GM23338 (cell line): ENCODE results near the gene TNPO3. TPM values are rescaled to one million over a fixed set of nuclear protein-coding genes. Genes with fewer than 3 reads are reported as not detected.

Experiments used
- ATAC-seq: fragments of 200-7000 bp; cut with Tn5 transposase; 3 replicates; pipeline ENCODE4 v1.9.1; 2020
- DNase-seq: peaks from one replicate; pipeline ENCODE4 v3.0.0-alpha.2; 2015; ENCODE audit warnings: low spot score
- H2AFZ ChIP-seq: fragments of 200-600 bp; sonication (generic); 2 replicates; pipeline ENCODE4 v1.8.0; 2016; ENCODE audit warnings: antibody characterized with exemption, mild to moderate bottlenecking, moderate library complexity
- H3F3A ChIP-seq: fragments of 200-600 bp; sonication (generic); replicated peaks from 2 replicates; pipeline ENCODE4 v1.8.0; 2017; ENCODE audit warnings: antibody characterized with exemption, mixed run types, low read depth
- H3K27ac ChIP-seq: fragments of 200-600 bp; sonication (generic); 2 replicates; pipeline ENCODE4 v1.6.1; 2016; ENCODE audit warnings: low read depth
- H3K27me3 ChIP-seq: fragments of 200-600 bp; sonication (generic); 2 replicates; pipeline ENCODE4 v1.8.0; 2016; ENCODE audit warnings: mild to moderate bottlenecking, mixed run types, moderate library complexity; ENCODE audit not compliant: insufficient read depth
- H3K36me3 ChIP-seq: fragments of 200-600 bp; sonication (generic); 2 replicates; pipeline ENCODE4 v1.8.0; 2016; ENCODE audit warnings: mild to moderate bottlenecking; ENCODE audit not compliant: insufficient read depth
- H3K4me1 ChIP-seq: fragments of 200-600 bp; sonication (generic); 2 replicates; pipeline ENCODE4 v1.8.0; 2016; ENCODE audit warnings: mild to moderate bottlenecking, moderate library complexity; ENCODE audit not compliant: insufficient read depth
- H3K4me2 ChIP-seq: fragments of 200-600 bp; sonication (generic); 2 replicates; pipeline ENCODE4 v1.7.1; 2017; ENCODE audit warnings: mixed run types
- H3K4me3 ChIP-seq: fragments of 200-600 bp; sonication (generic); 2 replicates; pipeline ENCODE4 v1.6.1; 2016; ENCODE audit warnings: mixed run types
- H3K79me2 ChIP-seq: fragments of 200-600 bp; sonication (generic); replicated peaks from 2 replicates; pipeline ENCODE4 v1.8.0; 2017; ENCODE audit warnings: mild to moderate bottlenecking; ENCODE audit not compliant: insufficient read depth
- H3K9me2 ChIP-seq: fragments of 200-600 bp; sonication (generic); 2 replicates; pipeline ENCODE4 v1.8.0; 2017; ENCODE audit not compliant: insufficient read depth
- H4K20me1 ChIP-seq: fragments of 200-600 bp; sonication (generic); replicated peaks from 2 replicates; pipeline ENCODE4 v1.8.0; 2017; ENCODE audit warnings: mild to moderate bottlenecking; ENCODE audit not compliant: insufficient read depth
- H3K27ac Mint-ChIP-seq: 2 replicates; pipeline ENCODE4 v1.8.0; 2020; ENCODE audit warnings: inconsistent platforms, mild to moderate bottlenecking, moderate library complexity, mixed read lengths
- H3K27me3 Mint-ChIP-seq: 3 replicates; pipeline ENCODE4 v1.8.0; 2022; ENCODE audit warnings: low read depth, mild to moderate bottlenecking, moderate library complexity, mixed read lengths, inconsistent platforms; ENCODE audit not compliant: insufficient read depth, poor library complexity
- H3K36me3 Mint-ChIP-seq: 3 replicates; pipeline ENCODE4 v1.8.0; 2021; ENCODE audit warnings: low read depth, mild to moderate bottlenecking, inconsistent platforms, moderate library complexity, mixed read lengths
- H3K4me1 Mint-ChIP-seq: 3 replicates; pipeline ENCODE4 v1.8.0; 2020; ENCODE audit warnings: mild to moderate bottlenecking, inconsistent platforms, mixed read lengths
- H3K4me3 Mint-ChIP-seq: 3 replicates; pipeline ENCODE4 v1.8.0; 2021; ENCODE audit warnings: moderate library complexity, mild to moderate bottlenecking, inconsistent platforms, mixed read lengths
- H3K9me3 Mint-ChIP-seq: 3 replicates; pipeline ENCODE4 v1.8.0; 2020; ENCODE audit warnings: moderate library complexity, mild to moderate bottlenecking, inconsistent platforms, mixed read lengths
- CREB1 ChIP-seq: fragments of 250-450 bp; sonication (Bioruptor Pico); IDR thresholded peaks from 2 replicates; pipeline ENCODE4 v1.5.0; 2020; ENCODE audit warnings: low read depth, mild to moderate bottlenecking, moderate library complexity
- CTCF ChIP-seq, 2 experiments: fragments of 200-600 bp in 1 of 2; sonication (generic) in 1 of 2; conservative IDR thresholded peaks; 2 replicates each; pipeline versions ENCODE4 v1.5.1 to v1.6.1; 2016 to 2017; ENCODE audit warnings: antibody characterized with exemption in 2 of 2, low read depth in 2 of 2, mild to moderate bottlenecking in 2 of 2, moderate library complexity in 1 of 2
- EZH2 ChIP-seq: fragments of 200-600 bp; sonication (generic); IDR thresholded peaks from one replicate; pipeline ENCODE4 v1.8.0; 2017; ENCODE audit warnings: antibody characterized with exemption, mild to moderate bottlenecking, low read depth; ENCODE audit not compliant: unreplicated experiment
- EZH2phosphoT487 ChIP-seq: fragments of 200-600 bp; sonication (generic); IDR thresholded peaks from one replicate; pipeline ENCODE4 v1.8.1; 2018; ENCODE audit warnings: antibody characterized with exemption; ENCODE audit not compliant: unreplicated experiment
- POLR2AphosphoS5 ChIP-seq: IDR thresholded peaks from 2 replicates; pipeline ENCODE4 v1.6.1; 2016; ENCODE audit warnings: antibody characterized with exemption, low read depth
- STAT1 ChIP-seq: IDR thresholded peaks from one replicate; pipeline ENCODE4 v1.6.1; 2016; ENCODE audit warnings: antibody characterized with exemption; ENCODE audit not compliant: unreplicated experiment
- ZNF331 ChIP-seq: fragments of 250-450 bp; sonication (Bioruptor Pico); IDR thresholded peaks from 2 replicates; pipeline ENCODE4 v1.5.0; 2020; ENCODE audit warnings: low read depth, mild to moderate bottlenecking, moderate library complexity
- polyA plus RNA-seq: library from polyadenylated mRNA; unstranded; fragments of >200 nt; fragmentation: Nextera tagmentation; extraction: Ambion mirVana; gene quantifications from 2 replicates; pipeline ENCODE4 v1.2.1, GENCODE V29; 2016
- total RNA-seq: library from RNA; depleted of rRNA; stranded (reverse); fragments of >200 nt; shearing (Covaris generic); gene quantifications from 2 replicates; pipeline ENCODE4 v1.2.3, GENCODE V29; 2014
- TF ChIP-seq, protein P1 (sequence below): fragments of 250-450 bp; sonication (Bioruptor Pico); IDR thresholded peaks from 2 replicates; pipeline ENCODE4 v1.5.0; 2020; ENCODE audit warnings: mild to moderate bottlenecking, moderate library complexity

TNPO3 gene
- total and polyA plus RNA-seq, 2 experiments from 2014 or later, result 38.2 to 127 TPM

DNA sequence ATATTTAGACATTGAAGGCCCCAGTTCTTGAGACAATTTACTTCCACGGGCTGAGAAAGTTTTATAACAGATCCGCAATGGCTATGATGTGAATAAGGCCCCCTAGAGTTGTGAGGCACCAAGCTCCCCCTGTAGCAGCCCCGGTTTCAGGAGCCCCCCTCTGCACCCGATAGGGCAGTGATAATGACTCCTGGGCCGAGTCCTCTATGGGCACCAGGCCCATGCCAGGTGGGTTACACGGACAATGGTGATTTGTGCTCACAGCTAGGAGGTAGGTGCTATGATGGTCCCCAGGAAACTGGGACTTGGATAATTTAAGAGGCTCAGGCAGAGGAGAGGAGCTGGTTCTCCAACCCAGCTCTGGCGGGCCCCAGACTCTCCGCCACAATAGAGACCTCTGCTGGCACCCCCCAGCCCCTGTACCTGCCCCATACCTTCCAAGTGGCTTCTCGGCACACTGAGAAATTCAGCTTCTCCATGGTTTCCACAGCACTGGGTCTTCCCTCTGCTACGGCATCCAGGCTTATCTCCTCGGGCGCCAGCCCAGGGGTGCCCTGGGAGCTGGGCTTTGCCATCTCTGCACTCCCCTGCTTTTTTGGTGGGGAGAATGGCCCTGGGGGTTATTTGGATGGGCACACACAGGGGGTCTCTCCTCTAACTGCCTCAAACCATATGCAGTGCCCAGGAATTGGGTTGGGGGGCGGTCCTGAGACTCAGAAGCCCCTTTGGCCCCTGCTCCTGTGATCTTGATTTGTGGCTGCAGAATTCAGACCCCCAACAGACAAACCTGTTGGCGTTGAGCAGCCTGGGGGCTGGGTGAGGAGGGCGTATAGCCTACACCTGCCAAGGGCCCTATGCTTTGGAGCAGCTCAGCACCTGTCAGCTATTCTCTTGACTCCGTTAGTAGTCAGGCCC is 132.2 kb downstream of the TNPO3 start (continued):
- TF ChIP-seq, protein P1, sequence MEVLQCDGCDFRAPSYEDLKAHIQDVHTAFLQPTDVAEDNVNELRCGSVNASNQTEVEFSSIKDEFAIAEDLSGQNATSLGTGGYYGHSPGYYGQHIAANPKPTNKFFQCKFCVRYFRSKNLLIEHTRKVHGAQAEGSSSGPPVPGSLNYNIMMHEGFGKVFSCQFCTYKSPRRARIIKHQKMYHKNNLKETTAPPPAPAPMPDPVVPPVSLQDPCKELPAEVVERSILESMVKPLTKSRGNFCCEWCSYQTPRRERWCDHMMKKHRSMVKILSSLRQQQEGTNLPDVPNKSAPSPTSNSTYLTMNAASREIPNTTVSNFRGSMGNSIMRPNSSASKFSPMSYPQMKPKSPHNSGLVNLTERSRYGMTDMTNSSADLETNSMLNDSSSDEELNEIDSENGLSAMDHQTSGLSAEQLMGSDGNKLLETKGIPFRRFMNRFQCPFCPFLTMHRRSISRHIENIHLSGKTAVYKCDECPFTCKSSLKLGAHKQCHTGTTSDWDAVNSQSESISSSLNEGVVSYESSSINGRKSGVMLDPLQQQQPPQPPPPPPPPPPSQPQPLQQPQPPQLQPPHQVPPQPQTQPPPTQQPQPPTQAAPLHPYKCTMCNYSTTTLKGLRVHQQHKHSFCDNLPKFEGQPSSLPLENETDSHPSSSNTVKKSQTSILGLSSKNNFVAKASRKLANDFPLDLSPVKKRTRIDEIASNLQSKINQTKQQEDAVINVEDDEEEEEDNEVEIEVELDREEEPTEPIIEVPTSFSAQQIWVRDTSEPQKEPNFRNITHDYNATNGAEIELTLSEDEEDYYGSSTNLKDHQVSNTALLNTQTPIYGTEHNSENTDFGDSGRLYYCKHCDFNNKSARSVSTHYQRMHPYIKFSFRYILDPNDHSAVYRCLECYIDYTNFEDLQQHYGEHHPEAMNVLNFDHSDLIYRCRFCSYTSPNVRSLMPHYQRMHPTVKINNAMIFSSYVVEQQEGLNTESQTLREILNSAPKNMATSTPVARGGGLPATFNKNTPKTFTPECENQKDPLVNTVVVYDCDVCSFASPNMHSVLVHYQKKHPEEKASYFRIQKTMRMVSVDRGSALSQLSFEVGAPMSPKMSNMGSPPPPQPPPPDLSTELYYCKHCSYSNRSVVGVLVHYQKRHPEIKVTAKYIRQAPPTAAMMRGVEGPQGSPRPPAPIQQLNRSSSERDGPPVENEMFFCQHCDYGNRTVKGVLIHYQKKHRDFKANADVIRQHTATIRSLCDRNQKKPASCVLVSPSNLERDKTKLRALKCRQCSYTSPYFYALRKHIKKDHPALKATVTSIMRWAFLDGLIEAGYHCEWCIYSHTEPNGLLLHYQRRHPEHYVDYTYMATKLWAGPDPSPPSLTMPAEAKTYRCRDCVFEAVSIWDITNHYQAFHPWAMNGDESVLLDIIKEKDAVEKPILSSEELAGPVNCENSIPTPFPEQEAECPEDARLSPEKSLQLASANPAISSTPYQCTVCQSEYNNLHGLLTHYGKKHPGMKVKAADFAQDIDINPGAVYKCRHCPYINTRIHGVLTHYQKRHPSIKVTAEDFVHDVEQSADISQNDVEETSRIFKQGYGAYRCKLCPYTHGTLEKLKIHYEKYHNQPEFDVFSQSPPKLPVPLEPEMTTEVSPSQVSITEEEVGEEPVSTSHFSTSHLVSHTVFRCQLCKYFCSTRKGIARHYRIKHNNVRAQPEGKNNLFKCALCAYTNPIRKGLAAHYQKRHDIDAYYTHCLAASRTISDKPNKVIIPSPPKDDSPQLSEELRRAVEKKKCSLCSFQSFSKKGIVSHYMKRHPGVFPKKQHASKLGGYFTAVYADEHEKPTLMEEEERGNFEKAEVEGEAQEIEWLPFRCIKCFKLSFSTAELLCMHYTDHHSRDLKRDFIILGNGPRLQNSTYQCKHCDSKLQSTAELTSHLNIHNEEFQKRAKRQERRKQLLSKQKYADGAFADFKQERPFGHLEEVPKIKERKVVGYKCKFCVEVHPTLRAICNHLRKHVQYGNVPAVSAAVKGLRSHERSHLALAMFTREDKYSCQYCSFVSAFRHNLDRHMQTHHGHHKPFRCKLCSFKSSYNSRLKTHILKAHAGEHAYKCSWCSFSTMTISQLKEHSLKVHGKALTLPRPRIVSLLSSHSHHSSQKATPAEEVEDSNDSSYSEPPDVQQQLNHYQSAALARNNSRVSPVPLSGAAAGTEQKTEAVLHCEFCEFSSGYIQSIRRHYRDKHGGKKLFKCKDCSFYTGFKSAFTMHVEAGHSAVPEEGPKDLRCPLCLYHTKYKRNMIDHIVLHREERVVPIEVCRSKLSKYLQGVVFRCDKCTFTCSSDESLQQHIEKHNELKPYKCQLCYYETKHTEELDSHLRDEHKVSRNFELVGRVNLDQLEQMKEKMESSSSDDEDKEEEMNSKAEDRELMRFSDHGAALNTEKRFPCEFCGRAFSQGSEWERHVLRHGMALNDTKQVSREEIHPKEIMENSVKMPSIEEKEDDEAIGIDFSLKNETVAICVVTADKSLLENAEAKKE (CRISPR knock-in tag), result no peak
- TF ChIP-seq CREB1 (CRISPR knock-in tag), result no peak

DNA sequence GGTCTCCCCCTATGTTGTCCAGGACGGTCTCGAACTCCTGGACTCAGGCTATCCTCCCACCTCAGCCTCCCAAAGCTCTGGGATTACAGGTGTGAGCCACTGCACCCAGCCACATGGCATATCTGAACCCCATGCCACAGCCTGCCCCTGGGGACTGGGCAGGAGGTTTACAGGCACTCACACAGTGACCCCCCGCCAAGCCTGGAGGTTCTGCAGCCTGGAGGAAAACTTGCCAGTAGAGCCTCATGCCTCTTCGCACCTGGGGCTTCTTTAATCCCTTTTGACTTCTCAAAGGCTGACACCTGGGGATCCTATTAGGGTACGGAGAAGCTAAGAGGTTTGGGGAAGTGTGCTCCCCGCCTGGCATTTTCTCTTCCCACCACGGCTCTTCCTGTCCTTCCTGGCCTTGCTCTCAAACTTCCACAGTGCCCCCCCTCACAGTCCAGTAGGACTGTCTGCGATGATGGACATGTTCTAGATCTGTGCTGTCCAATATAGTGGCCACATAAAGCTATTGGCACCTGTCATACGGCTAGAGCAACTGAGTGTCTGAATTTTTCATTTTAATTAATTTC is 133.0 kb downstream of the TNPO3 start:
- Mint-ChIP-seq H3K9me3 (no peaks in the 10 kb centered on the region), H3K27ac (no peak overlapping the region), H3K27me3 (peaks cover 19% of the 10 kb centered on the region), H3K36me3 (no peaks in the 10 kb centered on the region; the same call in 2 of the 3 replicates), H3K4me3 (no peak overlapping the region), H3K4me1 (peaks cover 16% of the 10 kb centered on the region)
- Histone ChIP-seq H3K79me2 (no peaks in the 10 kb centered on the region), H3K4me3 (no peak overlapping the region), H3F3A (no peaks in the 10 kb centered on the region), H3K27ac (no peak overlapping the region), H3K4me1 (no peaks in the 10 kb centered on the region; the same call in 1 of the 2 replicates), H2AFZ (no peak overlapping the region), H3K27me3 (peaks cover 19% of the 10 kb centered on the region), H3K4me2 (no peak overlapping the region), H3K9me2 (no peaks in the 10 kb centered on the region), H4K20me1 (no peaks in the 10 kb centered on the region), H3K36me3 (no peaks in the 10 kb centered on the region)
- no peak for DNase-seq
- peak; percentile 34 for ATAC-seq
- no peak for TF ChIP-seq CTCF (conservative IDR thresholded peaks at IDR 0.05; ENCODE audit: low read depth in 2 of 2)
- no peak for TF ChIP-seq ZNF331
- TF ChIP-seq STAT1, result no peak
- no peak for TF ChIP-seq EZH2
- TF ChIP-seq CREB1 (CRISPR knock-in tag), result no peak
- no peak for TF ChIP-seq EZH2phosphoT487
- no peak for TF ChIP-seq POLR2AphosphoS5
